B cell (primary cell): ENCODE data around the gene STAM.

Experiments used
- EZH2 ChIP-seq: IDR thresholded peaks from 2 replicates; pipeline ENCODE4 v1.6.1; 2012; ENCODE audit warnings: borderline replicate concordance, low read depth, mild to moderate bottlenecking, moderate library complexity, low read length; ENCODE audit not compliant: insufficient read depth, poor library complexity, severe bottlenecking
- TF ChIP-seq, protein P1 (sequence below): fragments of 200-600 bp; IDR thresholded peaks from one replicate; pipeline ENCODE4 v1.8.0; 2022; ENCODE audit warnings: antibody characterized with exemption, mild to moderate bottlenecking

DNA sequence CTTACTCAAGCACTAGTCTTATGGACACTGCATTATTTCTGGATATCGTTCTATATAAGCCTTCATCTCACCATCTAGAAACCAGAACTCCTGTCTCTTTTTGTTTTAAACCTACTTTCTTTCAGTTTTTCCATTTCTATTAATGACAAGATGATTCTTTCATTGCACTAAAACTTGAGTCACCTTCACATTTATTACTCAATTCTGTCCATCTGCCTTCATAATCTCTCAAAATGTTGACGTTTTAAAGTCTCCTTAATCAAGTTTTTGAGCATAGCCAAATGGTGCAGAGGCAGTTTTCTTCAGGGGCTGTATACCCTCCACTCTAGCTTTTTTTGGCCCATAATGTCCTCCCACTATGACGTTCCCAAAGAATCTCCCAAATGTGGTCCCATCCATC is 17.6 kb downstream of the STAM start:
- TF ChIP-seq, protein P1, sequence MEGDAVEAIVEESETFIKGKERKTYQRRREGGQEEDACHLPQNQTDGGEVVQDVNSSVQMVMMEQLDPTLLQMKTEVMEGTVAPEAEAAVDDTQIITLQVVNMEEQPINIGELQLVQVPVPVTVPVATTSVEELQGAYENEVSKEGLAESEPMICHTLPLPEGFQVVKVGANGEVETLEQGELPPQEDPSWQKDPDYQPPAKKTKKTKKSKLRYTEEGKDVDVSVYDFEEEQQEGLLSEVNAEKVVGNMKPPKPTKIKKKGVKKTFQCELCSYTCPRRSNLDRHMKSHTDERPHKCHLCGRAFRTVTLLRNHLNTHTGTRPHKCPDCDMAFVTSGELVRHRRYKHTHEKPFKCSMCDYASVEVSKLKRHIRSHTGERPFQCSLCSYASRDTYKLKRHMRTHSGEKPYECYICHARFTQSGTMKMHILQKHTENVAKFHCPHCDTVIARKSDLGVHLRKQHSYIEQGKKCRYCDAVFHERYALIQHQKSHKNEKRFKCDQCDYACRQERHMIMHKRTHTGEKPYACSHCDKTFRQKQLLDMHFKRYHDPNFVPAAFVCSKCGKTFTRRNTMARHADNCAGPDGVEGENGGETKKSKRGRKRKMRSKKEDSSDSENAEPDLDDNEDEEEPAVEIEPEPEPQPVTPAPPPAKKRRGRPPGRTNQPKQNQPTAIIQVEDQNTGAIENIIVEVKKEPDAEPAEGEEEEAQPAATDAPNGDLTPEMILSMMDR: no peak
- TF ChIP-seq EZH2: no peak
